Mucosa of gallbladder (tissue), 1 donor: ENCODE results near the gene COPA. TPM values are rescaled to one million over a fixed set of nuclear protein-coding genes. Genes with fewer than 3 reads are reported as not detected.

Experiments
- total RNA-seq: library from RNA; stranded (reverse); gene quantifications from one replicate; pipeline ENCODE4 v1.2.1, GENCODE V29; 2021
- donor health status: DM: no; HTN: no; CAD: no.

COPA gene
- total RNA-seq, 1 donor from 2014 or later = 164 TPM

Other genes starting within 250 kb of the COPA start
- 81.7 TPM for gene IGSF8, start 244.6 kb downstream of the COPA start, total RNA-seq
- 18.6 TPM for gene ATP1A2, start 227.5 kb downstream of the COPA start, total RNA-seq
- 0.43 TPM for gene ATP1A4, start 191.6 kb downstream of the COPA start, total RNA-seq
- 0.37 TPM for gene CASQ1, start 152.7 kb downstream of the COPA start, total RNA-seq
- gene PEA15, start 137.9 kb downstream of the COPA start, total RNA-seq = 138 TPM
- gene DCAF8, start 80.7 kb downstream of the COPA start, total RNA-seq = 147 TPM
- 75.7 TPM for gene PEX19, start 58.1 kb downstream of the COPA start, total RNA-seq
- 106 TPM for gene NCSTN, start 133 bp upstream of the COPA start, total RNA-seq
- not detected for gene NHLH1, start 23.8 kb upstream of the COPA start, total RNA-seq
- 6.5 TPM for gene VANGL2, start 57.3 kb upstream of the COPA start, total RNA-seq
- gene SLAMF6, start 180.0 kb upstream of the COPA start, total RNA-seq = 2.2 TPM
- 11.9 TPM for gene CD84, start 236.2 kb upstream of the COPA start, total RNA-seq